ENCODE results near the gene R3HDM2.

Gene R3HDM2

GRCh38 chr12:57430931-57431566 is at the start of gene R3HDM2:
Gene R3HDM2 (minus strand): TSS chr12:57431043. CDS start chr12:57310428, 120,615 bp downstream.
- H3K4me3 ChIP-seq (ENCODE audit: low read depth, low read length), result peak within 1 kb of the TSS; percentile 57

DNA sequence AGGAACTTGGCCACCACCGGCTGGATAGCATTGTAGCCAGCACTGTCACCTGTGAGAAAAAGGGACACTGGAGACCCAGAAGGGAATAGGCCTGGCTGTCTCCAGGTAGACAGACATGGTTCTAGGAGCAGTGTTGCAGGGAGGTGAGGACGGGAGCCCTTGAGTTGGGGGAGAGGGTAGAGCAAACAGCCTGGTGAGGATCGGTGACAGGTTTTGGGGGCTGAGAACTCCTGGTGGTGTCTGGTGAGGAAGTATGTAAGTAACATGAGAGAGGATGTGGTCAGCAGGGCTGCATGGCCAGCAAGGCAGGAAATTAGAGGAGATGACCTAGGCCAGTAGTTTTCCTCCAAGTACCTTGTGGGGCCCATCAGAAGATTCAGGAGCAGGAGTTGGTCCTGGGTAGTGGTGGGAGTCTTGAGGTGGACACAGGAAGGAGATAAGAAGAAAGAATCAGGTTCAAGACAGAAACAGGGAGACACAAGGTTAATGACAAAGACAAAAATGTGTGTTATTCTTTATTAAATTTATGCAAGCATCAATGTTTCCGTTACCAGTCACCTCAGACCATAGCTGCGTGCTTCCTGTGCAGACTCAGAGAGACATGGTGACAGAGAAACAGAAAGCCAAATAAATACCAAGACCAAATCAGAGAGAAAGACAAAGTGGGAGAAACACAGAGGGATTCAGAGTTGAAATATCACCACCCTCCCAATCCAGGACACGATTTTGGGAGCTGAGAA is 48.7 kb upstream of the R3HDM2 start, which contains the start of gene ARHGAP9:
ARHGAP9 (minus strand) TSS at position 491 of the 740 bp plus-strand sequence; CDS start at position 31, 460 bp downstream.
- H3K4me3 ChIP-seq (ENCODE audit: low read depth, low read length), result no peak within 1 kb of the TSS

More at GRCh38 chr12:57430931-57431566, at the start of gene R3HDM2:
- no peak for TF ChIP-seq CTCF (IDR thresholded peaks at IDR 0.05; ENCODE audit: low read depth, low read length)

DNA sequence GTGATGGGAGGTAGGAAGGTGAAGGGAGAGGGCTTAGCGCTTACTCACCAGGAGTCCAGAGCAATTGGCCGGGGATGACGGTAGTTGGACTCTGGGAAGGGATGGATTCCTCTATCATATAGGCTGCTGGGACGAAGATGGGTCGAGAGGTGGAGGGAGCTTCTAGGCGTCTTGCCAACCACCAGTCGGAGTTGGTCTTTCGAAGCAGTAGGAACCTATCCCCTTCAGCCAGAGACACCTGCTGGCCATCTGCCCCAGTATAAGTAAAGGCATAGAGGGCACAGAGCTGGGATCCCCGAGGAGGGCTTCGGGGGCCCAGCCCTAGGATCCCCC is 48.2 kb upstream of the R3HDM2 start:
- H3K4me3 ChIP-seq (ENCODE audit: low read depth, low read length), result no peak overlapping the region
- TF ChIP-seq CTCF (IDR thresholded peaks at IDR 0.05; ENCODE audit: low read depth, low read length), result no peak

More for the DNA sequence above, 48.7 kb upstream of the R3HDM2 start, which contains the start of gene ARHGAP9:
- TF ChIP-seq CTCF (IDR thresholded peaks at IDR 0.05; ENCODE audit: low read depth, low read length), result no peak

DNA sequence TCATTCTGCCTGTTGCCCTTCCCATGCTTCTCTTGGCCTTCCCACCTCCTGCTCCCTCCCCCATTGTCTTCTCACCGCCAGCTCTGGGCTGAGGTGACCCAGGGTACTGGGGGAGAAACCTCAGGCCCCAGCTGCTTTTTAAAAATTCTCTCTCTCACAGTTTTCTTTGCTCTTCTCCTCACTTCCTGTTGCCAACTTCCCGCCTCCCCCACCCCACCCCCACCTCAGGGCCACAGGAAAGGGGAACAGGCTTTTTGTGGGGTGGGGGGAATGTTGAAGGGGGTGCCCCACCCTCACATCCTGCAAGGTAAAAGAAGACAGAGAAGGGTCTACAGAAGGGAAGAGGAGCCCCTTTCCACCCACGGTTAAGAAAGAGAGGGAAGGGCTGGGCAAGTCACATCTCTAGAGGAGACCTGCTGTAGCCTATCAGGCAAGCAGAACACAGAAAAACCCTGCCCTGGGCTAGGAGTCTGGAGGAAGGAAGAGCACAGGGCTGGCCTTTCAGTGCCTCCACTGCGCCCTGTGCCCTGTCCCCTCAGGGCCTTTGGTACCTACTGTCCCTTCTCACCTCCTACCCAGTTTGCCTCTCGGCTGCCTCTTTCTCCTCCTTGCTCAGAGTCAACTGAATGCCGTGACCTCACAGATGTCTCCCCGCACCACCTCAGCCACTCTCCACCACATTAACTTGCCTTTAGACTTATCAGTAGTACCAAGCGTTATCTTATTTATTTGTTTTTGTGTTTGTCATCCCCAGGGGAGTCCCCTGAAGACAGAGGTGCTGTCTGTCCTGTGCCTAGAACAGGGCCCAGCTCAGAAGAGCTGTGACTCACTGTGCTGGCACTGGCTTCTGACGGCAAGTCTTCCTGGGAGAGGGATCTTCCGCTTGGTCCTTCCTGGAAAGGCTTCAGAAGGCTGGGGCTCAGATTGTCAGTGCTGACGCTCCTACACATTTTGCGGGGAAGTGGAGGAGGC is 47.2 kb upstream of the R3HDM2 start:
- H3K4me3 ChIP-seq (ENCODE audit: low read depth, low read length), result no peak overlapping the region
- no peak for TF ChIP-seq CTCF (IDR thresholded peaks at IDR 0.05; ENCODE audit: low read depth, low read length)

GRCh38 chr12:57476993-57477709 is 46.3 kb upstream of the R3HDM2 start:
- H3K4me3 ChIP-seq (ENCODE audit: low read depth, low read length), result no peak overlapping the region
- TF ChIP-seq CTCF (IDR thresholded peaks at IDR 0.05; ENCODE audit: low read depth, low read length), result no peak

DNA sequence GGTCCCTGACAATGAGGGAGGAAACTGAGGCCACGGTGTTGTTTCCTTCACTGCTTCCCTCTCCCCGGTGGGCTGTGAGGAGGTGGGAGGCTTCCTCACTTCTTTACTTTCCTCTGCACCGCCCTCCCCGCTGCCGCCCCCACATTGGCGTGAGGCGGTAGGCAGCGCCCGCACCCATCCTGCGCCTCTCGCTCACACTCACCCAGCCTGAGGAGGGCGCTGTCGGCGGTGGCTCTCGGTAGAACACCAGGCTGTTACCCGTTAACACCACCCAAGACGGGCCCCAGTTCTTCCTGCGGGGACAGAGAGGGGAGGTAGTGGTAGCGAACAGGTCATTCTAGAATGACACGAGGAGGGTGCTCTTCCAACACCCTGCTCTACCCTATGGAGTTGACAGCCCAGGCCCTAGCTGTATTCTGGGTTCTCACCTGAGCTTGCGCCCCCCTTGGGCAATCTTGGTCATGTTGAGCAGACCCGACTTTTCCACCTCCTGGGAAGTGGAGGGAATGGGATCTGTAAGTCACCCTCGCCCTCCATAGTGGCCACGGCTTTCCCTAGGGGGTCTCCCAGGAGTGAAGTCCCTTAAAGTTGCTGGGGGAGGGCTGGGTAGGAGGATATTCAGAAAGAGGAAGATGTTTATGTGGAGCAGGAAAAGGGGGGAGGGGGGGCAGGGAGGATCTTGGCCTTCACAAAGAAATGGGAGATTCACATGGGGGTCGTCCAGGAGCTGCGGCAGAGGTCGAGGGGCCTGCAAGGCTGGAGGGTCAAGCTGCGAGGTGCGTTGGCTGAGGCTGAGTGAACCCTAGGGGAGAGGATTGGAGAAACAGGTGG is 45.5 kb upstream of the R3HDM2 start:
- TF ChIP-seq CTCF (IDR thresholded peaks at IDR 0.05; ENCODE audit: low read depth, low read length), result no peak
- H3K4me3 ChIP-seq (ENCODE audit: low read depth, low read length), result no peak overlapping the region

Measured in WI38 (cell line).